HEK293T (cell line): ENCODE data around the gene MSI1.

Experiments used
- ARNT ChIP-seq: fragments of 450-650 bp; IDR thresholded peaks from 2 replicates; pipeline ENCODE4 v1.6.1; 2017; ENCODE audit warnings: mild to moderate bottlenecking
- BHLHE40 ChIP-seq: fragments of 450-650 bp; IDR thresholded peaks from 2 replicates; pipeline ENCODE4 v1.6.1; 2016; ENCODE audit warnings: mild to moderate bottlenecking, moderate library complexity, borderline replicate concordance
- ELF4 ChIP-seq: fragments of 450-650 bp; IDR thresholded peaks from 2 replicates; pipeline ENCODE4 v1.6.1; 2017; ENCODE audit warnings: antibody characterized with exemption
- FOXK2 ChIP-seq: fragments of 450-650 bp; IDR thresholded peaks from 2 replicates; pipeline ENCODE4 v1.6.1; 2016; ENCODE audit warnings: mild to moderate bottlenecking
- FOXM1 ChIP-seq: fragments of 450-650 bp; IDR thresholded peaks from 2 replicates; pipeline ENCODE4 v1.6.1; 2017; ENCODE audit warnings: mild to moderate bottlenecking, borderline replicate concordance
- HDGF ChIP-seq: fragments of 450-650 bp; IDR thresholded peaks from 2 replicates; pipeline ENCODE4 v1.6.1; 2017; ENCODE audit warnings: antibody characterized with exemption, borderline replicate concordance
- PKNOX1 ChIP-seq: fragments of 450-650 bp; IDR thresholded peaks from 2 replicates; pipeline ENCODE4 v1.6.1; 2016
- SP1 ChIP-seq: fragments of 450-650 bp; IDR thresholded peaks from 2 replicates; pipeline ENCODE4 v1.6.1; 2017
- SUZ12 ChIP-seq: fragments of 450-650 bp; IDR thresholded peaks from 2 replicates; pipeline ENCODE4 v1.6.1; 2016; ENCODE audit warnings: mild to moderate bottlenecking
- TARDBP ChIP-seq: fragments of 450-650 bp; IDR thresholded peaks from 2 replicates; pipeline ENCODE4 v1.6.1; 2016
- ZNF384 ChIP-seq: fragments of 450-650 bp; IDR thresholded peaks from 2 replicates; pipeline ENCODE4 v1.6.1; 2016

GRCh38 chr12:120342175-120343038 is 26.6 kb downstream of the MSI1 start:
- TF ChIP-seq FOXM1 (no peak), SUZ12 (no peak), PKNOX1 (no peak), SP1 (no peak), BHLHE40 (no peak), ZNF384 (no peak), HDGF (no peak), FOXK2 (no peak), TARDBP (no peak), ELF4 (no peak), ARNT (no peak)
